NK-92 treated with Interleukin-12 subunit alpha and Interleukin-12 subunit beta, amount 100 ng/mL, for 24 hours (cell line): ENCODE measurements around the gene CIC.

ENCODE experiments used
- DNase-seq: peaks from one replicate; lab custom pipeline; 2025; lab: John Stamatoyannopoulos, UW

Gene CIC

GRCh38 chr19:42244347-42245220 is 24.5 kb upstream of the CIC start:
- DNase-seq: peak; percentile 88

DNA sequence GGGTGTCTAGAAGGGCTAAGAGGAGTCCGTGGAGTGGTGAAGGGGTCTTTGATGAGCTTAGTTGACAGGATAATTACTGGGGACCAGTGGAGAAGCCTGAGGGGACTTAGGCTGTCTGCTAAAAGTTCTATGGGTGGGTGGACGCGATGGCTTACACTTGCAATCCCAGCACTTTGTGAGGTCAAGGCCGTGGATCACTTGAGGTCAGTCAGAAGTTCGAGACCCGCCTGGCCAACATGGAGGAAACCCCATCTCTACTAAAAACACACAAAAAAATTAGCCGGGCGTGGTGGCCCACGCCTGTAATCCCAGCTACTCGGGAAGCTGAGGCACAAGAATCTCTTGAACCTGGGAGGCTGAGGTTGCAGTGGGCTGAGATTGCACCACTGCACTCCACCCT is 23.8 kb upstream of the CIC start:
- DNase-seq: no peak

DNA sequence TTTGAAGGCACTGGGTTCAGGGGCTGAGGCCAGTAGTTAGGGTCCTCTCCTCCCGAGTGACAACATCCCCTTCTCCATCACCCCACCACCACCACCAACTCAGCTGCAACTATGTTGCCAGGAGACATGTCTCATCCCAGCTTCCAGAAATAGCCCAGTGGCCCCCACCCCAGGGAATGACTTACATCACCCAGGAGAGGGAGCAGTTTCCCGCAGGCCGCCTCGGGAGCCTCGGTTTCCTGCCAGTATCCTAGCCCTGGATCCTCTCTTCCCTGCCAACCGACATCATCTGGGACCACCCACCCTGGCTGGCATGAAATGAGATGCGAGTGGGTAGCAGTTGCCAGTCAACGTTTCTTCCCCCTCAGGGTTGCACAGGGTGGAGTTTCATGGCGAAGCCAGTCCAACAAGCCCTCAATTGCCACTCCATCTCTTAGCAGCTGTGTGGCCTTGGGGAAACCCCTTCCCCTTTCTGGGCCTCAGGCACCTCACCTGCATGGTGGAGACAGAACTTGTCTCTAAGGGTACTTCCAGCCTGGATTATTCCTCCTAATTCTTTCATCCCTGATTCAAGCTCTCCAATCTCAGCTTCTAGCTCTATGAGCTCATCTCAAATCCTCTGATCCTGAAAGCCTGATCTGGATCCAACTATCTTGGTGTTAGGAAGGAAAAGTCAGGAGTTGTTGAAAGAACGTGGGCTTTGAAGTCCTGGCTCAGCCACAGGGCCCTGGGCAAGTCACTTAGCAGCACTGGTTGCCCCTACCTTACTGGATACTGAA is 22.7 kb upstream of the CIC start:
- DNase-seq: no peak

- no peak for DNase-seq
Measured at GRCh38 chr19:42246922-42247639, 22.0 kb upstream of the CIC start.

DNA sequence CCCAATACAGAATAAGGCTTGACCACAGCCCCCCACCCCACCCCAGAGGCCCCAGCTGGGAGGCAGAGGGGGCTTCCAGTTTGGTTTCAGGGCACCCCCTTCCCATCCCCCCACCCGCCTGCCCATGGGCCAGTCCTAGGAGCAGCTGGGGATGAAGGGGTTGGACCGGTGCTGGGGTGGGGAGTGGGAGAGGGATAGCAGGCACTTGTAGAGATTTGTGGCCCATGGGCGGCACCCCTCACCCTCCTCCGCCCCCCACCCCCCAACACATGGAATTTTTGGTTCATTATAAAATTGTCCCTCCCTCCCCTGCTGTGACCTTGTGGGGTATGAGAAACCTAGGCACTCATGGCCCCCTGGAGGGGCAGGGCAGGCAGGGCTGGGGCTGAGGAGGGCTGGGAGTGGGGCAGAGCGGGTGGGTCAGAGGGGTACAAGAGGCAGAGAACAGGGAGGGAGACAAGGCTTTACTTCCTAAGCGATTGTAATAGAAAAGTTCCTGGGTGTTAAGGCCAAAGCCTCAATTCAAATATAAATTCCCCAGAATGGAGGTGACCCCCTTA is 21.3 kb upstream of the CIC start:
- DNase-seq: no peak

GRCh38 chr19:42248270-42249148 is 20.5 kb upstream of the CIC start:
- no peak for DNase-seq

GRCh38 chr19:42249149-42249750 is 19.8 kb upstream of the CIC start:
- no peak for DNase-seq

- DNase-seq: no peak
Measured at GRCh38 chr19:42249769-42250168, 19.3 kb upstream of the CIC start.

DNA sequence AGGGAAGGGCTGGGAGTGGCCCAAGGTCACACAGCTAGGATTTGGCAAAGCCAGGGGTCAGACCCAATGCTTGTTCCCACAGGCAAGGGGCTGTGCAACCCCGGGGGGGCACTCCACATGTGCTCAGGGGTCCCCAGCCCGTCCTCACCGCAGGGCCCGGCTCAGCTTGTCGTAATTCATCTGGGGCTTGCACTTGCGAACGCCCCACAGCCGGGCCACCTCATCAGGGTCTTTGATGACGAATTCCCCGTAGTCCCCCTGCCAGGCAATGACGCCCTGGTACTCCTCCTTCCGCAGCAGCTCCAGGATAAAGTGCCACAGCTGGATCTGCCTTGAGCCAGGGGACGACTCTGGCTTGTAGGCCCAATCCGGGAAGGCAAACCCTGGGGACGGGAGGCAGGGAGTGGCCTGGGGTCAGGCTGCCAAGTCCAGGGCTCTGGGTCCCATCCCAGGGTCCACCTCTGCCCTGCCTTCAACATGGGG is 18.8 kb upstream of the CIC start:
- no peak for DNase-seq

DNA sequence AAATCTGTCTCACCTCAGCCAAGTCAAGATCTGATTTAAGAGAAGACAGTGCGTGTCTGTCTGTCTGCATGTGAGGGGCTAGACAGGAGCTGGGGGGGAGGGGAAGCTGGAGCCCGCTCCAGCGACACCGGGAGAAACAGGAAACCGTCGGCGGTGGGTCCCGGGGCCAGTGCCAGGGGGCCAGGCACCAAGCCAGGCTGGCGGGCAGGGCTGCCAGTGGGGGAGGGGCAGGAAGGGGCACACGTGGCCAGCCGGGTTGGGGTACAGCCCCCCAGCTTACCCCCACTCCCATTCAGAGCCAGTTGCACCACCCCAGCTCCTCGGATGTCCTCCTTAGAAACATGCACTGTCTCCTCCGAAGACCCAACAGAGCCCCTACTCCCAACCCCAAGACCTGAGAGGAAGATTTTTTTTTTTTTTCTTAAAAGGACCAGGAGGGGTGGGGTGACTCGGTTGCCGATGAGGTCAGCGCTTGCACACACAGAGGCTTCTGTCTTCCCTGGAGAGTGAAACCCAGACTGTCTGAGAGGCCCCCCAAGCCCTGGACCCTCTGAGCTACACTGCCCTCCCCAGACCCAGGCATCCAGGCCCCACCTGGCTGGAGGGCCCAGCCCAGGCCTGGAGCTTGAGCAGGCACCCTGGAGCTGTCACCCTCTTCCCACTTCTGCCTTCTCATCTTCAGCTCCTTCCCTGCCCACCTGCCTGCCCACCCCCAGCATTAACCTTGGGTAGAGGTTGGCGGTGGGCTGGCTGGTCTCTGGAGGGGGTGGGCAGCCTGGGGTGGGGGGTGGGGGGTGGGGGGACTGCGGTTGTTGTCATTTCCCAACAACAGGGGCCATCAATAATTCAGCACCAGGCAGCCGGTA is 18.2 kb upstream of the CIC start:
- no peak for DNase-seq

DNA sequence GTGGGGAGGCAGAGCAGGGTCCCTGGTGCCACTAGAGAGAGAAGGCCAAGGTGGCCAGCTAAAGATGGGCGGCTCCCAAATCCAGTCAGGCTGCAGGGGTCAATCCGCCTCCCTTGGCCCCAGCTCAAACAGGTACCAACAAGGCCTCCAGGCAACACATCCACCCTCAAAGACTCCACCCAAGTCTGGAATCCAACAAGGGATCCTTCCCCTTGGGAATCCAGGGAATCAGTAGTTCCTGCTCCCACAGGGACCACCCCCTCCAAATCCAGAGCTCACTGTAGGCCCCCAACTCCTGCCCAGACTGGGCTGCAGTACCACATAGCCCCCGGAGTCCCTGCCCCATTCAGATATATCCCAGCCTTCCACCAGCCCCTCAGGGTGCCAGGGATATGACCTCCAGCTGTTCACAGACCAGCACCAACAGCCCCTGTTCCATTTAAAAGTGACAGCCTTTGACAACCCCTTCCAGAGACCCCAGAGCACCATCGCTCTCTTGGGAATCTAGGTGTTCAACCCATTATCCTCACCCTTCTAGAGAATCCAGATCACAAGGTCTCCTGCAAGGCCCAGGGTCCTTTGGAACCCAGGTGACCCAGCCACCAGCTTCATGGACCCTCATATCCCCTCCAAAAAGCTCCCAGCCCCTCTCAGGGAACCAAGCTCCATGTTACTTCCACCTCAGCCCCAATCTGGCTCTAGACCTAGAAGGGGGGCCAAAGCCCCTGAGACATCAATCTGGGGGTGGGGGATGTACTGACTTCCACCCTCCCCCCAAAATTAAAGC is 17.3 kb upstream of the CIC start:
- no peak for DNase-seq

DNA sequence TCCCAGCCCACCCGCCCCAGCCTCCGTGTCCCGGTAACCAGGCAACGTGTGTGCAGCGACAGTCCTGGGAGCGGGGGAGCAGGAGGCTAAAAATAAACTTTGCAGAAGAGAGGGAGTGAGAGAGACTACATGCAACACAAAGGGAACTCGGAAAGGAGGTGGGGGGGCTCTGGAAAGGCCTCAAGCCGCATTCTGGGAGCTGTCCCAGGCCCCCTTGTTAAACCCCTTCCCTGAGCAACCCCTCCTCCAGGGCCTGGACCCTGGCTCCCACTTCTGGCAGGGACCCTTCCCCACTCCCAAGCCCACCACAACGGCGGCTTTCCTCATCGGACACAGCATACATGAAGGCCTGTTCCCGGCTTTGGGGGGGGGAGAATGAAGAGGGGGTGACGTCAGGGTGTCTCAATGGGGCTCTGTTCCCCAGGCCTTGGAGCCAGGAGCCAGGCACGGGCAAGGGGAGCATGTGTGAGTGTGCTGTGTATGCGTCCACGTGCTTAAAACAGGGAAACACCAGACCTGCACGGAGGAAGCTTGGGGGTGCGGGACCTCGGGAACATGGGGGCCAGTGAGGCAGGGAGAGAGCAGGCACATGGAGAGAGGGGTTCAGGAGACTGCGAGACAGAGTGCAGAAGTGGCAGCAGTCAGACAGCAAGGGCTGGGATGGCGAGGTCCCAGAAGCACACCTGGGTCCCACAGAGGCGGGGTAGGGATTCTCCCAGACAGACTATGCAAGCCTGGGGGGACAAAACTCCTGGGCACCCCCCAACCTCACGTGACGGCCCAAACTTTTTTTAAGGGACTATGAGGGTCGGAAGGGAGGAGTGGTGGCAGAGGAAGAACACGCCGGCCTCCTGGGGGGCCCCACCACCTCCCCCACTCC is 16.4 kb upstream of the CIC start:
- DNase-seq: no peak

DNA sequence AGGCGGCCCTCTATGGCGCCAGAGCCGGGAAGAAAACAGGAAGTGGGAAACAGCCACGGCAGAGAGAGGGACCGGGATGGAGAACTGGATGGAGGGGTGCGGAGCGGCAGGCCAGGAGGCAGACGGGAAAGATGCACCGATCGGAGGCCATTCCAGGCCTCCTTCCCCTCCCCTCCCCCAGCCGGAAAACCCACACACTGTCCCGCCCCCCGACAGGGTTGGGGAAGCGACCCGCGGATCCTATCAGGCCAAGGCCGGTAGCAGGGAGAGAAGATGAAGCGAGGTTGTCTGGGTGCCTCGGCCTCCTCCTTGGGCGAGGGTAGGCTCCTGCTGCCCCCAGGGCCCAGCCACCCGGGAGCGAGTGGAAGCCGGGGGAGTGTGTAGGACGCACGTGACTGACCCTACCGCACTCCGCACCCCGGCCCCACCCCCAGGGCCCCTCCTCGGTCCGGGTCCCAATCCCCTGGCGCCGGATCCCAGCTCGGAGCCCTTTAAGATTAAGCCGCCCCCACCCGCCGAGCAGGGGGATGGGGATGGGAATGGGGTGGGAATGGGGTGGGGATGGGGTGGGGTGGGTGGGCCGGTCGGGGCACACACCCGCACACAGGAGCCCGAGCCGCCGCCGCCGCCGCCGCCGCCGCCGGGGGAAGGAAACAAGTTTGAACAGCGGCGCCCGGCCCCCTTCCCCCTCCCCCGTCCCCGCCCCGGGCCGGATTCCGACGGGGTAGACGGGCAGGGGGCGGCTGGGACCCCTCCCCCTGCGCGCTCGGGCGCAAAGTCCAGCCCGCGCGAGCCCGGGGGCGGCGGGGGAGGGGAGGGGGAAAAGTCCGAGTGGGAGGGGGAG is 15.6 kb upstream of the CIC start:
- DNase-seq: no peak

GRCh38 chr19:42254089-42254849 is 14.8 kb upstream of the CIC start:
- peak; percentile 66 for DNase-seq

DNA sequence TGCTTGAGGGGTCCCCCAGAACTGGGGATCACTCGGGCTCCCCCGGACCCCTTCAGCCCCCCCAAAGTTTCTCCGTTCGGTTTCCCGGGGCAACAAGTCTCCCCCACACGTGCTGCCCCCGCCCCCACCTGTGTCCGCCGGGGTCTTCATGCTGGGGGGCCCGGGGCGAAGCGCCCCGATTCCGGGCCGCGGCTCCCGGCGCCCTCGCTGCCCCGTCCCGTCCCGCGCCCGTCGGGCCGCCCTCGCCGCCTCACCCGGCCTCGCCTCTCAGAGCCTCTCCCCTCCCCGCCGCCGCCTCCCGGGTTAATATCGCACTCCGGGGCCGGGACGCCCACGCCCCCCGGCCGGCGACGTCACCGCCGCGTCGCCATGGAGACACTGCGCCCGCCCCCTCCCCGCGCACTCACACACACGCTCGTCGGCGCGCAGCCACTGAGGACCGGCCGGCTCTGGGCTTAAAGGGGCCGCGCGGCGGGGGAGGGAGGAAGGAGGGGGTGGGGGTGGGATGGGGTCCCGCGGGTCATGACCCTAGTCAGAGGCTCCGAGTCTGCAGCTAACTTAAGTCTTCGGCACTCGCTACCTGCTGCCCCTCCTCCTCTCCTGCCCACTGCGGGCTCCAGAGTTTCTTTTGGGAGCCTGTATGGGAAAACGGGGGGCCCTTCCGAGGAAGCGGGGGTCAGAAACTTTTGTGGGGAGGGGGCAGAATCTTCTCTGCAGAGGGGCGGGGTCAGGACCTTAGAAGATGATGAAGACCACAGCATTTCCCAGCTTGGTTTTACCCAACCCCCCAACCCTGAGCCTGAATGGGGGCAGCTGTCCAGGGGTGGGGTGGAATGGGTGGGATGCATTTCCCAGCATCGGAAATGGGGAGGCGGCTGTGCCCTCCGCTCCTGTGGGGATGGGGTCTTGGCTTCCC is 13.9 kb upstream of the CIC start, which contains the start of gene ERF:
Gene ERF (minus strand): TSS at position 279 of the 916 bp plus-strand sequence. CDS start 129 bp downstream, at position 150.
- peak; percentile 85 for DNase-seq
